Ascending aorta (tissue), 2 donors: Measurements from ENCODE around the gene TMPRSS6. TPM values are rescaled to one million over a fixed set of nuclear protein-coding genes. Genes with fewer than 3 reads are reported as not detected.
A peak's percentile ranks its signal among the peaks of the same experiment; 100 is the strongest.

Experiments used
- DNase-seq, 2 donors: peaks; one replicate each; pipeline ENCODE4 v3.0.0-alpha.2; 2019; ENCODE audit warnings: low spot score in 2 of 2
- H3K27ac ChIP-seq, 2 donors: fragments of 200-600 bp; sonication (generic); one replicate each; pipeline ENCODE4 v1.5.1; 2016 to 2017; ENCODE audit warnings: mild to moderate bottlenecking in 1 of 2
- H3K27me3 ChIP-seq: fragments of 200-600 bp; sonication (generic); one replicate; pipeline ENCODE4 v1.5.1; 2017
- H3K36me3 ChIP-seq, 2 donors: fragments of 200-600 bp; sonication (generic); one replicate each; pipeline ENCODE4 v1.5.1; 2016
- H3K4me1 ChIP-seq, 2 donors: fragments of 200-600 bp; sonication (generic); one replicate each; pipeline ENCODE4 v1.5.1; 2016 to 2017; ENCODE audit warnings: mild to moderate bottlenecking in 1 of 2
- H3K4me3 ChIP-seq, 2 donors: fragments of 200-600 bp; sonication (generic); one replicate each; pipeline ENCODE4 v1.5.1; 2016 to 2017; ENCODE audit warnings: mild to moderate bottlenecking in 1 of 2
- H3K9me3 ChIP-seq, 2 donors: fragments of 200-600 bp; sonication (generic); one replicate each; pipeline ENCODE4 v1.5.1; 2016
- intact Hi-C: fragments of 100-400 bp; cut with DNase I; formaldehyde crosslinking; loops from one replicate; pipeline ENCODE4 v1.15.1; 2023
- total RNA-seq: library from RNA; depleted of rRNA; stranded (reverse); fragments of >200 nt; gene quantifications from one replicate; pipeline ENCODE4 v1.1.0, GENCODE V29; 2016
- TF ChIP-seq, protein P1 (sequence below), 3 experiments: fragments of 200-600 bp in 2 of 3; fragments of 450-650 bp in 1 of 3; sonication (generic) in 2 of 3; IDR thresholded peaks; one replicate each; pipeline ENCODE4 v1.5.1; 2016 to 2019; ENCODE audit warnings: antibody characterized with exemption in 3 of 3, mild to moderate bottlenecking in 1 of 3, moderate library complexity in 1 of 3

TMPRSS6 gene
- total RNA-seq, 1 donor from 2014 or later = not detected

DNA sequence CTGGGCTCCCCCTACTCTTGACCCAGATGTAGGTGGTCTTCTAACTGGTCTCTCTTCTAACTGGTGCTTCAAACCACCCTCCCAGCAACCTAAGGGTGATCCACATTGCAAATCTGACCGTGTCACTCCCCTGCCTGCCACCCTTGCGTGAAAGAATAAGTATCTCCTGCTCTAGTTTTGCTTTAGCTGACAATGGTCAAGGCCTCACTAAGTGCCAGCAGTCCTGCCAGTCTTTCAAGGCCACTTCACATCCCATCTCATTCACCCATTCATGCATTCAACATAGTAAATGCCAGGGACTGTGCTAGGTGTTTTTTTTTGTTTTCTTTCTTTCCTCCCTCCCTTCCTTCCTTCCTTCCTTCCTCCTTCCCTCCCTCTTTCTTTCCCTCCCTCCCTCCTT lies 60.3 kb downstream of the TMPRSS6 start:
- H3K4me1 ChIP-seq = peaks cover 6 to 8% of the 10 kb centered on the region in 2 donors
- intact Hi-C loops = no loop called here
- H3K9me3 ChIP-seq = no peaks in the 10 kb centered on the region
- no peak for DNase-seq
- H3K27me3 ChIP-seq = no peaks in the 10 kb centered on the region
- H3K36me3 ChIP-seq = no peaks in the 10 kb centered on the region
- H3K27ac ChIP-seq = no peak overlapping the region
- TF ChIP-seq, protein P1, sequence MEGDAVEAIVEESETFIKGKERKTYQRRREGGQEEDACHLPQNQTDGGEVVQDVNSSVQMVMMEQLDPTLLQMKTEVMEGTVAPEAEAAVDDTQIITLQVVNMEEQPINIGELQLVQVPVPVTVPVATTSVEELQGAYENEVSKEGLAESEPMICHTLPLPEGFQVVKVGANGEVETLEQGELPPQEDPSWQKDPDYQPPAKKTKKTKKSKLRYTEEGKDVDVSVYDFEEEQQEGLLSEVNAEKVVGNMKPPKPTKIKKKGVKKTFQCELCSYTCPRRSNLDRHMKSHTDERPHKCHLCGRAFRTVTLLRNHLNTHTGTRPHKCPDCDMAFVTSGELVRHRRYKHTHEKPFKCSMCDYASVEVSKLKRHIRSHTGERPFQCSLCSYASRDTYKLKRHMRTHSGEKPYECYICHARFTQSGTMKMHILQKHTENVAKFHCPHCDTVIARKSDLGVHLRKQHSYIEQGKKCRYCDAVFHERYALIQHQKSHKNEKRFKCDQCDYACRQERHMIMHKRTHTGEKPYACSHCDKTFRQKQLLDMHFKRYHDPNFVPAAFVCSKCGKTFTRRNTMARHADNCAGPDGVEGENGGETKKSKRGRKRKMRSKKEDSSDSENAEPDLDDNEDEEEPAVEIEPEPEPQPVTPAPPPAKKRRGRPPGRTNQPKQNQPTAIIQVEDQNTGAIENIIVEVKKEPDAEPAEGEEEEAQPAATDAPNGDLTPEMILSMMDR (IDR thresholded peaks at IDR 0.05) = no peak
- H3K4me3 ChIP-seq = no peak overlapping the region

- DNase-seq = no peak
- no peak overlapping the region for H3K27ac ChIP-seq
- H3K9me3 ChIP-seq = no peaks in the 10 kb centered on the region
- H3K4me3 ChIP-seq = no peak overlapping the region
- intact Hi-C loops = no loop called here
- H3K4me1 ChIP-seq = peaks cover 6 to 8% of the 10 kb centered on the region in 2 donors
- H3K36me3 ChIP-seq = no peaks in the 10 kb centered on the region
- no peaks in the 10 kb centered on the region for H3K27me3 ChIP-seq
- TF ChIP-seq, protein P1 (IDR thresholded peaks at IDR 0.05) = no peak
These were observed 61.4 kb downstream of the TMPRSS6 start for GRCh38 chr22:37048133-37048532.

GRCh38 chr22:37047006-37047405 lies 62.5 kb downstream of the TMPRSS6 start:
- Histone ChIP-seq H3K9me3 (no peaks in the 10 kb centered on the region), H3K36me3 (no peaks in the 10 kb centered on the region), H3K4me1 (peaks cover 0 to under 1% of the 10 kb centered on the region in 2 donors), H3K4me3 (no peak overlapping the region), H3K27ac (no peak overlapping the region), H3K27me3 (no peaks in the 10 kb centered on the region)
- TF ChIP-seq, protein P1 (IDR thresholded peaks at IDR 0.05) = no peak
- intact Hi-C loops = no loop called here
- no peak for DNase-seq

- H3K36me3 ChIP-seq = no peaks in the 10 kb centered on the region
- no peaks in the 10 kb centered on the region for H3K9me3 ChIP-seq
- H3K27ac ChIP-seq = no peak overlapping the region
- no peak overlapping the region for H3K4me3 ChIP-seq
- no peaks in the 10 kb centered on the region for H3K4me1 ChIP-seq
- no peak for DNase-seq
- H3K27me3 ChIP-seq = no peaks in the 10 kb centered on the region
- TF ChIP-seq, protein P1 (IDR thresholded peaks at IDR 0.05) = no peak
- intact Hi-C loops = no loop called here
These were observed 62.9 kb downstream of the TMPRSS6 start for GRCh38 chr22:37046589-37046988.

DNA sequence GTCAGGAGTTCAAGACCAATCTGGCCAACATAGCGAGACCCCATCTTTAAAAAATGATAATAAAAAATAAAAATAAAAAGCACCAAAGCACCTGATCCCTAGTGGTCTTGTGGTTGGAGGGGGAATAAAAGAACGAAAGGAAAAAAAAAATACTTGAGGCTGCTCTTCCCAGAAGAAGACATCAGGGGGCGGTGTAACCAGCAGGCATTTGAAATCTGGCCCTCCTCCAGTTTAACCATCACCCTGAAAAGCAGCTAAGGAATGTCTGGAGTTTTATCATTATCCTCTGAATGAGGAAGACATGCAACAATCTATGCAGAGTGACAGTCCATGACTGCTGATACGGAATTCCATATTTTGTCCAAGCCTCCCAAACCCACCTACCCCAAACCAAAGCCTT lies 63.6 kb downstream of the TMPRSS6 start:
- Histone ChIP-seq H3K27me3 (no peaks in the 10 kb centered on the region), H3K4me1 (no peaks in the 10 kb centered on the region), H3K9me3 (no peaks in the 10 kb centered on the region), H3K27ac (no peak overlapping the region), H3K36me3 (no peaks in the 10 kb centered on the region), H3K4me3 (no peak overlapping the region)
- TF ChIP-seq, protein P1 (IDR thresholded peaks at IDR 0.05) = peak in 2 of 3 experiments; percentile 12 to 24
- no peak for DNase-seq
- intact Hi-C loops = no loop called here
